Natural killer cell (primary cell): ENCODE results near the gene KRT7. TPM values are rescaled to one million over a fixed set of nuclear protein-coding genes. Genes with fewer than 3 reads are reported as not detected.

Source experiments
- ATAC-seq, 3 donors: fragments of 150-1000 bp in 2 of 3; fragments of 200-7000 bp in 1 of 3; cut with Tn5 transposase; 1 replicate in 1 of 3; 2 replicates in 2 of 3; pipeline ENCODE4 v1.10.0; 2021; ENCODE audit warnings: mild to moderate bottlenecking in 2 of 3, moderate library complexity in 2 of 3
- DNase-seq, 2 donors: peaks; one replicate each; pipeline versions ENCODE4 v3.0.0 to v3.0.0-alpha.2; 2013 to 2021; ENCODE audit warnings: mixed read lengths in 1 of 2
- H3K27ac ChIP-seq: one replicate; pipeline ENCODE4 v1.5.1; 2013; ENCODE audit warnings: mild to moderate bottlenecking, low read length
- H3K27me3 ChIP-seq: one replicate; pipeline ENCODE4 v1.6.1; 2013; ENCODE audit warnings: low read length; ENCODE audit not compliant: control insufficient read depth, insufficient read depth
- H3K36me3 ChIP-seq: one replicate; pipeline ENCODE4 v1.6.1; 2013; ENCODE audit warnings: low read length; ENCODE audit not compliant: control insufficient read depth, insufficient read depth
- H3K4me1 ChIP-seq: one replicate; pipeline ENCODE4 v1.6.1; 2013; ENCODE audit warnings: low read length; ENCODE audit not compliant: control insufficient read depth, insufficient read depth
- H3K4me3 ChIP-seq: one replicate; pipeline ENCODE4 v1.5.1; 2013; ENCODE audit warnings: low read length
- H3K9me3 ChIP-seq: one replicate; pipeline ENCODE4 v1.6.1; 2013; ENCODE audit warnings: low read length; ENCODE audit not compliant: control insufficient read depth, insufficient read depth
- H3K27ac Mint-ChIP-seq, 2 donors: one replicate each; pipeline ENCODE4 v1.8.0; 2022; ENCODE audit warnings: mild to moderate bottlenecking in 2 of 2, mixed read lengths in 2 of 2, moderate library complexity in 1 of 2
- H3K27me3 Mint-ChIP-seq, 2 donors: one replicate each; pipeline ENCODE4 v1.8.0; 2022; ENCODE audit warnings: low read depth in 2 of 2, mixed read lengths in 2 of 2
- H3K36me3 Mint-ChIP-seq: one replicate; pipeline ENCODE4 v1.8.0; 2022; ENCODE audit warnings: mixed read lengths
- H3K4me1 Mint-ChIP-seq, 2 donors: one replicate each; pipeline ENCODE4 v1.8.0; 2022; ENCODE audit warnings: mixed read lengths in 2 of 2
- H3K4me3 Mint-ChIP-seq: one replicate; pipeline ENCODE4 v1.8.0; 2022; ENCODE audit warnings: mild to moderate bottlenecking, moderate library complexity, mixed read lengths
- H3K9me3 Mint-ChIP-seq, 2 donors: one replicate each; pipeline ENCODE4 v1.8.0; 2022; ENCODE audit warnings: mixed read lengths in 2 of 2
- CTCF ChIP-seq: fragments of 200-600 bp; IDR thresholded peaks from one replicate; pipeline ENCODE4 v1.8.0; 2022; ENCODE audit warnings: antibody characterized with exemption
- WGBS: methylation state at CpG from one replicate; pipeline ENCODE4 v1.1.7; 2013; ENCODE audit warnings: missing lambda C conversion rate; ENCODE audit not compliant: insufficient coverage; 5-methylcytosine and 5-hydroxymethylcytosine counted together
- intact Hi-C: fragments of 100-400 bp; cut with micrococcal nuclease; formaldehyde crosslinking; loops from one replicate; pipeline ENCODE4 v1.14.2; 2022
- total RNA-seq, 4 donors: library from RNA; stranded (reverse); fragments of 120-200 nt in 1 of 4; gene quantifications; one replicate each; pipeline versions ENCODE4 v1.2.3 to v1.2.4, GENCODE V29; 2013 to 2022

KRT7 gene
- total RNA-seq, 3 donors from 2014 or later (not counting 1 experiment from before 2014, with no cell fraction given) = 0.54 TPM; not detected in 2

GRCh38 chr12:52203079-52203921, 29.7 kb upstream of the KRT7 start:
- peaks cover 22% of the 10 kb centered on the region for H3K4me1 ChIP-seq
- 38% methylated on average over 19 of the region's 19 CpGs for WGBS
- no peak overlapping the region for H3K27ac ChIP-seq
- peaks cover 0 to 6% of the 10 kb centered on the region in 2 donors for H3K4me1 Mint-ChIP-seq
- H3K27ac Mint-ChIP-seq = no peak overlapping the region
- no peaks in the 10 kb centered on the region for H3K27me3 ChIP-seq
- no peaks in the 10 kb centered on the region for H3K9me3 Mint-ChIP-seq
- intact Hi-C loops = no loop called here
- H3K9me3 ChIP-seq = no peaks in the 10 kb centered on the region
- no peaks in the 10 kb centered on the region for H3K36me3 ChIP-seq
- H3K4me3 ChIP-seq = no peak overlapping the region
- no peaks in the 10 kb centered on the region for H3K36me3 Mint-ChIP-seq
- no peak for TF ChIP-seq CTCF
- H3K27me3 Mint-ChIP-seq = peaks cover 11 to 16% of the 10 kb centered on the region in 2 donors
- ATAC-seq = peak; percentile 55 to 68 (median 64)
- no peak overlapping the region for H3K4me3 Mint-ChIP-seq
- peak in 1 of 2 donors; percentile 18 for DNase-seq

GRCh38 chr12:52204095-52204930, 28.7 kb upstream of the KRT7 start:
- no peak overlapping the region for H3K27ac ChIP-seq
- no peak overlapping the region for H3K27ac Mint-ChIP-seq
- TF ChIP-seq CTCF = no peak
- no peak overlapping the region for H3K4me3 Mint-ChIP-seq
- H3K4me1 ChIP-seq = peaks cover 13% of the 10 kb centered on the region
- no peaks in the 10 kb centered on the region for H3K36me3 ChIP-seq
- H3K27me3 ChIP-seq = no peaks in the 10 kb centered on the region
- H3K4me3 ChIP-seq = no peak overlapping the region
- 92% methylated on average over 18 of the region's 18 CpGs for WGBS
- DNase-seq (no peak), ATAC-seq (no peak)
- peaks cover 0 to 6% of the 10 kb centered on the region in 2 donors for H3K4me1 Mint-ChIP-seq
- intact Hi-C loops = no loop called here
- no peaks in the 10 kb centered on the region for H3K9me3 ChIP-seq
- peaks cover 11 to 19% of the 10 kb centered on the region in 2 donors for H3K27me3 Mint-ChIP-seq
- H3K36me3 Mint-ChIP-seq = no peaks in the 10 kb centered on the region
- H3K9me3 Mint-ChIP-seq = no peaks in the 10 kb centered on the region

- Mint-ChIP-seq H3K4me3 (no peak overlapping the region), H3K36me3 (no peaks in the 10 kb centered on the region), H3K27me3 (peaks cover 11 to 19% of the 10 kb centered on the region in 2 donors), H3K4me1 (peaks cover 0 to 6% of the 10 kb centered on the region in 2 donors), H3K27ac (no peak overlapping the region), H3K9me3 (no peaks in the 10 kb centered on the region)
- ATAC-seq (no peak), DNase-seq (no peak)
- Histone ChIP-seq H3K27me3 (no peaks in the 10 kb centered on the region), H3K9me3 (no peaks in the 10 kb centered on the region), H3K4me3 (no peak overlapping the region), H3K36me3 (no peaks in the 10 kb centered on the region), H3K27ac (no peak overlapping the region), H3K4me1 (peaks cover 9% of the 10 kb centered on the region)
- no peak for TF ChIP-seq CTCF
- 81% methylated on average over 7 of the region's 7 CpGs for WGBS
- intact Hi-C loops = no loop called here
Observed at GRCh38 chr12:52204931-52205505, 28.0 kb upstream of the KRT7 start.
